GM12878 (cell line): ENCODE measurements around the gene SLC35F2.

Experiments
- MXI1 ChIP-seq: fragments of 150-350 bp; IDR thresholded peaks from 2 replicates; pipeline ENCODE4 v1.6.1; 2011; ENCODE audit warnings: low read depth, mild to moderate bottlenecking, inconsistent platforms, low read length, improper control_type of control experiment
- POLR2A ChIP-seq: IDR thresholded peaks from 2 replicates; pipeline ENCODE4 v1.6.1; 2011; ENCODE audit warnings: low read depth, mild to moderate bottlenecking, low read length
- TF ChIP-seq, protein P1 (sequence below): fragments of 450-650 bp; IDR thresholded peaks from 2 replicates; pipeline ENCODE4 v1.6.1; 2016; ENCODE audit warnings: mild to moderate bottlenecking, moderate library complexity, borderline replicate concordance
- TF ChIP-seq, protein P2 (sequence below): fragments of 450-650 bp; IDR thresholded peaks from 2 replicates; pipeline ENCODE4 v1.6.1; 2017; ENCODE audit warnings: mild to moderate bottlenecking, moderate library complexity

DNA sequence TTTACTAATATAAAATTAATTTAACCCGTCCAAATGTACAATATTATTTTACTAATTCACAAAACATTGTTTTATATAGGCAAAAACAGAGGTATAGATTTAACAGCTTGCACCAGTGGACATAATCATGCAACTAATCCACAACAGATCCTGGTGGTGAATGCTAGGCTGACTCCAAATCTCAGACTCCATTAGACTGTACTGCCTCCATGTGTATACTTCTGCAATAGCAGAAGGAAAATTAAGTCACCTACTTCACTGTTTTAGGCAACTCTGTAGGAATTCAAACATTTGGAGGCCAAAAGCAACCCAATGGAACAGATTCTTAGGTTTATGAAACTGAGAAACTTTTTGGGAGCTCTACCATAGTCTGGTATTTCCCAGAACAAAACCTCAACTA, 39.7 kb upstream of the SLC35F2 start:
- TF ChIP-seq, protein P1, sequence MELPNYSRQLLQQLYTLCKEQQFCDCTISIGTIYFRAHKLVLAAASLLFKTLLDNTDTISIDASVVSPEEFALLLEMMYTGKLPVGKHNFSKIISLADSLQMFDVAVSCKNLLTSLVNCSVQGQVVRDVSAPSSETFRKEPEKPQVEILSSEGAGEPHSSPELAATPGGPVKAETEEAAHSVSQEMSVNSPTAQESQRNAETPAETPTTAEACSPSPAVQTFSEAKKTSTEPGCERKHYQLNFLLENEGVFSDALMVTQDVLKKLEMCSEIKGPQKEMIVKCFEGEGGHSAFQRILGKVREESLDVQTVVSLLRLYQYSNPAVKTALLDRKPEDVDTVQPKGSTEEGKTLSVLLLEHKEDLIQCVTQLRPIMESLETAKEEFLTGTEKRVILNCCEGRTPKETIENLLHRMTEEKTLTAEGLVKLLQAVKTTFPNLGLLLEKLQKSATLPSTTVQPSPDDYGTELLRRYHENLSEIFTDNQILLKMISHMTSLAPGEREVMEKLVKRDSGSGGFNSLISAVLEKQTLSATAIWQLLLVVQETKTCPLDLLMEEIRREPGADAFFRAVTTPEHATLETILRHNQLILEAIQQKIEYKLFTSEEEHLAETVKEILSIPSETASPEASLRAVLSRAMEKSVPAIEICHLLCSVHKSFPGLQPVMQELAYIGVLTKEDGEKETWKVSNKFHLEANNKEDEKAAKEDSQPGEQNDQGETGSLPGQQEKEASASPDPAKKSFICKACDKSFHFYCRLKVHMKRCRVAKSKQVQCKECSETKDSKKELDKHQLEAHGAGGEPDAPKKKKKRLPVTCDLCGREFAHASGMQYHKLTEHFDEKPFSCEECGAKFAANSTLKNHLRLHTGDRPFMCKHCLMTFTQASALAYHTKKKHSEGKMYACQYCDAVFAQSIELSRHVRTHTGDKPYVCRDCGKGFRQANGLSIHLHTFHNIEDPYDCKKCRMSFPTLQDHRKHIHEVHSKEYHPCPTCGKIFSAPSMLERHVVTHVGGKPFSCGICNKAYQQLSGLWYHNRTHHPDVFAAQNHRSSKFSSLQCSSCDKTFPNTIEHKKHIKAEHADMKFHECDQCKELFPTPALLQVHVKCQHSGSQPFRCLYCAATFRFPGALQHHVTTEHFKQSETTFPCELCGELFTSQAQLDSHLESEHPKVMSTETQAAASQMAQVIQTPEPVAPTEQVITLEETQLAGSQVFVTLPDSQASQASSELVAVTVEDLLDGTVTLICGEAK, result no peak
- no peak for TF ChIP-seq MXI1
- TF ChIP-seq POLR2A, result no peak
- TF ChIP-seq, protein P2, sequence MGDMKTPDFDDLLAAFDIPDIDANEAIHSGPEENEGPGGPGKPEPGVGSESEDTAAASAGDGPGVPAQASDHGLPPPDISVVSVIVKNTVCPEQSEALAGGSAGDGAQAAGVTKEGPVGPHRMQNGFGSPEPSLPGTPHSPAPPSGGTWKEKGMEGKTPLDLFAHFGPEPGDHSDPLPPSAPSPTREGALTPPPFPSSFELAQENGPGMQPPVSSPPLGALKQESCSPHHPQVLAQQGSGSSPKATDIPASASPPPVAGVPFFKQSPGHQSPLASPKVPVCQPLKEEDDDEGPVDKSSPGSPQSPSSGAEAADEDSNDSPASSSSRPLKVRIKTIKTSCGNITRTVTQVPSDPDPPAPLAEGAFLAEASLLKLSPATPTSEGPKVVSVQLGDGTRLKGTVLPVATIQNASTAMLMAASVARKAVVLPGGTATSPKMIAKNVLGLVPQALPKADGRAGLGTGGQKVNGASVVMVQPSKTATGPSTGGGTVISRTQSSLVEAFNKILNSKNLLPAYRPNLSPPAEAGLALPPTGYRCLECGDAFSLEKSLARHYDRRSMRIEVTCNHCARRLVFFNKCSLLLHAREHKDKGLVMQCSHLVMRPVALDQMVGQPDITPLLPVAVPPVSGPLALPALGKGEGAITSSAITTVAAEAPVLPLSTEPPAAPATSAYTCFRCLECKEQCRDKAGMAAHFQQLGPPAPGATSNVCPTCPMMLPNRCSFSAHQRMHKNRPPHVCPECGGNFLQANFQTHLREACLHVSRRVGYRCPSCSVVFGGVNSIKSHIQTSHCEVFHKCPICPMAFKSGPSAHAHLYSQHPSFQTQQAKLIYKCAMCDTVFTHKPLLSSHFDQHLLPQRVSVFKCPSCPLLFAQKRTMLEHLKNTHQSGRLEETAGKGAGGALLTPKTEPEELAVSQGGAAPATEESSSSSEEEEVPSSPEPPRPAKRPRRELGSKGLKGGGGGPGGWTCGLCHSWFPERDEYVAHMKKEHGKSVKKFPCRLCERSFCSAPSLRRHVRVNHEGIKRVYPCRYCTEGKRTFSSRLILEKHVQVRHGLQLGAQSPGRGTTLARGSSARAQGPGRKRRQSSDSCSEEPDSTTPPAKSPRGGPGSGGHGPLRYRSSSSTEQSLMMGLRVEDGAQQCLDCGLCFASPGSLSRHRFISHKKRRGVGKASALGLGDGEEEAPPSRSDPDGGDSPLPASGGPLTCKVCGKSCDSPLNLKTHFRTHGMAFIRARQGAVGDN, result no peak
